HEK293 (cell line): ENCODE data around the gene CCM2.

ENCODE experiments used
- ELK4 ChIP-seq: IDR thresholded peaks from 2 replicates; pipeline ENCODE4 v1.6.1; 2011; ENCODE audit warnings: mild to moderate bottlenecking, low read depth, low read length, borderline replicate concordance
- HOXC10 ChIP-seq: sonication (generic); formaldehyde crosslinking; IDR thresholded peaks from 2 replicates; pipeline ENCODE4 v1.8.1; 2023; ENCODE audit warnings: mild to moderate bottlenecking, missing genetic modification reagents
- INSM2 ChIP-seq: fragments of 450-650 bp; formaldehyde crosslinking; IDR thresholded peaks from 2 replicates; pipeline ENCODE4 v1.5.1; 2016; ENCODE audit warnings: missing biosample characterization, missing genetic modification characterization
- KLF1 ChIP-seq: fragments of 450-650 bp; formaldehyde crosslinking; IDR thresholded peaks from 2 replicates; pipeline ENCODE4 v1.5.1; 2016; ENCODE audit warnings: missing biosample characterization, missing genetic modification characterization
- KLF16 ChIP-seq: fragments of 450-650 bp; formaldehyde crosslinking; IDR thresholded peaks from 2 replicates; pipeline ENCODE4 v1.5.1; 2017; ENCODE audit warnings: missing biosample characterization, missing genetic modification characterization
- OVOL3 ChIP-seq: fragments of 450-650 bp; formaldehyde crosslinking; IDR thresholded peaks from 2 replicates; pipeline ENCODE4 v1.5.1; 2016; ENCODE audit warnings: missing biosample characterization, missing genetic modification characterization
- RBAK ChIP-seq: fragments of 450-650 bp; formaldehyde crosslinking; IDR thresholded peaks from 2 replicates; pipeline ENCODE4 v1.5.1; 2016; ENCODE audit warnings: missing biosample characterization, missing genetic modification characterization
- SCRT1 ChIP-seq: fragments of 450-650 bp; formaldehyde crosslinking; IDR thresholded peaks from 2 replicates; pipeline ENCODE4 v1.5.1; 2016; ENCODE audit warnings: missing biosample characterization, missing genetic modification characterization, borderline replicate concordance
- ZIC2 ChIP-seq: fragments of 450-650 bp; formaldehyde crosslinking; IDR thresholded peaks from 2 replicates; pipeline ENCODE4 v1.5.1; 2016; ENCODE audit warnings: missing biosample characterization, missing genetic modification characterization
- ZNF10 ChIP-seq: fragments of 450-650 bp; formaldehyde crosslinking; IDR thresholded peaks from 2 replicates; pipeline ENCODE4 v1.5.1; 2017; ENCODE audit warnings: missing biosample characterization, missing genetic modification characterization
- ZNF148 ChIP-seq: fragments of 450-650 bp; formaldehyde crosslinking; IDR thresholded peaks from 2 replicates; pipeline ENCODE4 v1.5.0; 2017; ENCODE audit warnings: missing biosample characterization, missing genetic modification characterization, borderline replicate concordance
- ZNF169 ChIP-seq: fragments of 450-650 bp; formaldehyde crosslinking; IDR thresholded peaks from 2 replicates; pipeline ENCODE4 v1.5.1; 2016; ENCODE audit warnings: missing biosample characterization, missing genetic modification characterization
- ZNF175 ChIP-seq: fragments of 450-650 bp; formaldehyde crosslinking; IDR thresholded peaks from 2 replicates; pipeline ENCODE4 v1.5.1; 2016; ENCODE audit warnings: missing biosample characterization, missing genetic modification characterization
- ZNF19 ChIP-seq: fragments of 450-650 bp; formaldehyde crosslinking; IDR thresholded peaks from 2 replicates; pipeline ENCODE4; 2016; ENCODE audit warnings: missing biosample characterization, missing genetic modification characterization, low read depth
- ZNF202 ChIP-seq: fragments of 450-650 bp; formaldehyde crosslinking; IDR thresholded peaks from 2 replicates; pipeline ENCODE4 v1.5.1; 2016; ENCODE audit warnings: missing biosample characterization, missing genetic modification characterization, borderline replicate concordance
- ZNF221 ChIP-seq: fragments of 450-650 bp; formaldehyde crosslinking; IDR thresholded peaks from 2 replicates; pipeline ENCODE4 v1.5.1; 2017; ENCODE audit warnings: missing biosample characterization, missing genetic modification characterization, borderline replicate concordance
- ZNF239 ChIP-seq: fragments of 450-650 bp; formaldehyde crosslinking; IDR thresholded peaks from 2 replicates; pipeline ENCODE4 v1.5.1; 2016; ENCODE audit warnings: missing biosample characterization, missing genetic modification characterization
- ZNF274 ChIP-seq, 2 experiments: fragments of 200-500 bp in 1 of 2; fragments of 450-650 bp in 1 of 2; sonication (Bioruptor generic) in 1 of 2; formaldehyde crosslinking in 1 of 2; IDR thresholded peaks; 2 replicates each; pipeline versions ENCODE4 v1.5.1 to v1.6.1; 2014 to 2016; ENCODE audit warnings: borderline replicate concordance in 1 of 2, inconsistent platforms in 1 of 2, low read length in 1 of 2, missing biosample characterization in 1 of 2, missing genetic modification characterization in 1 of 2
- ZNF280C ChIP-seq: fragments of 450-650 bp; formaldehyde crosslinking; IDR thresholded peaks from 2 replicates; pipeline ENCODE4 v1.5.1; 2016; ENCODE audit warnings: missing biosample characterization, missing genetic modification characterization
- ZNF280D ChIP-seq: fragments of 450-650 bp; formaldehyde crosslinking; IDR thresholded peaks from 2 replicates; pipeline ENCODE4 v1.5.1; 2016; ENCODE audit warnings: missing biosample characterization, missing genetic modification characterization
- ZNF311 ChIP-seq: fragments of 450-650 bp; formaldehyde crosslinking; IDR thresholded peaks from 2 replicates; pipeline ENCODE4 v1.5.1; 2017; ENCODE audit warnings: missing biosample characterization, missing genetic modification characterization, borderline replicate concordance
- ZNF549 ChIP-seq: fragments of 450-650 bp; IDR thresholded peaks from 2 replicates; pipeline ENCODE4 v1.5.1; 2018; ENCODE audit warnings: missing biosample characterization, missing genetic modification characterization, mild to moderate bottlenecking, inconsistent platforms, moderate library complexity
- ZNF558 ChIP-seq: fragments of 450-650 bp; formaldehyde crosslinking; IDR thresholded peaks from 2 replicates; pipeline ENCODE4 v1.5.1; 2016; ENCODE audit warnings: missing biosample characterization, missing genetic modification characterization
- ZNF580 ChIP-seq: fragments of 450-650 bp; formaldehyde crosslinking; IDR thresholded peaks from 2 replicates; pipeline ENCODE4 v1.5.1; 2016; ENCODE audit warnings: missing biosample characterization, missing genetic modification characterization
- ZNF624 ChIP-seq: fragments of 450-650 bp; formaldehyde crosslinking; IDR thresholded peaks from 2 replicates; pipeline ENCODE4 v1.5.1; 2017; ENCODE audit warnings: missing biosample characterization, missing genetic modification characterization
- ZNF629 ChIP-seq: fragments of 450-650 bp; formaldehyde crosslinking; IDR thresholded peaks from 2 replicates; pipeline ENCODE4 v1.5.1; 2017; ENCODE audit warnings: missing biosample characterization, missing genetic modification characterization
- ZNF707 ChIP-seq: fragments of 450-650 bp; formaldehyde crosslinking; IDR thresholded peaks from 2 replicates; pipeline ENCODE4 v1.5.1; 2016; ENCODE audit warnings: missing biosample characterization, missing genetic modification characterization
- ZNF747 ChIP-seq: fragments of 450-650 bp; formaldehyde crosslinking; IDR thresholded peaks from 2 replicates; pipeline ENCODE4 v1.5.1; 2016; ENCODE audit warnings: missing biosample characterization, missing genetic modification characterization
- ZSCAN23 ChIP-seq: fragments of 450-650 bp; formaldehyde crosslinking; IDR thresholded peaks from 2 replicates; pipeline ENCODE4 v1.5.1; 2016; ENCODE audit warnings: missing biosample characterization, missing genetic modification characterization

Gene CCM2

GRCh38 chr7:44986218-44987053, 13.6 kb upstream of the CCM2 start (continued):
- TF ChIP-seq ZNF239 (no peak), ZNF19 (tag by site-specific recombination) (no peak), ZNF580 (tag by site-specific recombination) (peak; percentile 62; the same call in 1 of the 2 replicates), ZNF280C (tag by site-specific recombination) (no peak), INSM2 (tag by site-specific recombination) (peak; percentile 52; the same call in 1 of the 2 replicates), ZIC2 (tag by site-specific recombination) (0 out of 2 replicates have a peak, but pooled peaks have one; percentile 61), ZNF747 (no peak), ZNF280D (no peak), ZNF169 (tag by site-specific recombination) (no peak), ZNF202 (tag by site-specific recombination) (no peak), ZNF175 (tag by site-specific recombination) (no peak), ZNF558 (no peak), KLF1 (tag by site-specific recombination) (peak; percentile 82), ZNF274 (IDR thresholded peaks at IDR 0.05; ENCODE audit: low read length) (no peak), ZNF274 (tag by site-specific recombination; IDR thresholded peaks at IDR 0.05; ENCODE audit: borderline replicate concordance) (no peak), KLF16 (peak; percentile 28), ZSCAN23 (peak; percentile 63; the same call in 1 of the 2 replicates), ZNF629 (tag by site-specific recombination) (peak; percentile 99), ZNF549 (tag by site-specific recombination) (no peak), RBAK (tag by site-specific recombination) (no peak), ZNF707 (tag by site-specific recombination) (no peak), OVOL3 (tag by site-specific recombination) (no peak), ZNF311 (tag by site-specific recombination) (no peak), ZNF624 (no peak), ZNF148 (tag by site-specific recombination) (no peak), SCRT1 (tag by site-specific recombination) (0 out of 2 replicates have a peak, but pooled peaks have one; percentile 29), ZNF221 (tag by site-specific recombination) (no peak), ELK4 (no peak), ZNF10 (tag by site-specific recombination) (no peak), HOXC10 (CRISPR knock-in tag) (no peak)
